SH-SY5Y (cell line): ENCODE results near the gene ACTA2.

Experiments used
- GATA2 ChIP-seq: IDR thresholded peaks from 2 replicates; pipeline ENCODE4 v1.6.1; 2011; ENCODE audit warnings: mild to moderate bottlenecking, low read depth, low read length
- GATA3 ChIP-seq: IDR thresholded peaks from 2 replicates; pipeline ENCODE4 v1.6.1; 2011; ENCODE audit warnings: low read depth, mild to moderate bottlenecking, low read length, moderate library complexity

The ACTA2 gene

GRCh38 chr10:88946200-88946599 lies 6.4 kb downstream of the ACTA2 start:
- no peak for TF ChIP-seq GATA2
- no peak for TF ChIP-seq GATA3

- no peak for TF ChIP-seq GATA2
- TF ChIP-seq GATA3: no peak
Observed at GRCh38 chr10:88944813-88945212, 7.8 kb downstream of the ACTA2 start.

- TF ChIP-seq GATA3: no peak
- no peak for TF ChIP-seq GATA2
Observed at GRCh38 chr10:88943778-88944177, 8.8 kb downstream of the ACTA2 start.

- TF ChIP-seq GATA3 (no peak), GATA2 (no peak)
Observed at GRCh38 chr10:88941026-88941425, 11.5 kb downstream of the ACTA2 start.

- no peak for TF ChIP-seq GATA3
- TF ChIP-seq GATA2: no peak
Observed at GRCh38 chr10:88938938-88939337, 13.6 kb downstream of the ACTA2 start.

GRCh38 chr10:88938039-88938438 lies 14.5 kb downstream of the ACTA2 start:
- TF ChIP-seq GATA2: no peak
- TF ChIP-seq GATA3: no peak

- TF ChIP-seq GATA3 (no peak), GATA2 (no peak)
Observed at GRCh38 chr10:88936656-88937055, 15.9 kb downstream of the ACTA2 start.

- TF ChIP-seq GATA2 (no peak), GATA3 (no peak)
Observed at GRCh38 chr10:88934900-88935672, 17.5 kb downstream of the ACTA2 start.

- TF ChIP-seq GATA2: no peak
- TF ChIP-seq GATA3: no peak
Observed at GRCh38 chr10:88933564-88933963, 19.0 kb downstream of the ACTA2 start.

GRCh38 chr10:88932539-88933256 lies 19.9 kb downstream of the ACTA2 start:
- TF ChIP-seq GATA3 (no peak), GATA2 (no peak)

- TF ChIP-seq GATA2: no peak
- no peak for TF ChIP-seq GATA3
Observed at GRCh38 chr10:88931548-88931947, 21.0 kb downstream of the ACTA2 start.

- TF ChIP-seq GATA2 (no peak), GATA3 (no peak)
Observed at GRCh38 chr10:88928254-88928653, 24.3 kb downstream of the ACTA2 start.

GRCh38 chr10:88927416-88927690 lies 25.2 kb downstream of the ACTA2 start:
- TF ChIP-seq GATA3 (no peak), GATA2 (no peak)

GRCh38 chr10:88926566-88927415 lies 25.8 kb downstream of the ACTA2 start:
- TF ChIP-seq GATA2 (no peak), GATA3 (no peak)
